SK-N-SH (cell line): ENCODE data around the gene ABCC5. TPM values are rescaled to one million over a fixed set of nuclear protein-coding genes. Genes with fewer than 3 reads are reported as not detected.

Source experiments
- CTCF ChIA-PET: fragments of 300-600, 350-600 bp; formaldehyde crosslinking; extraction: SDS; loops from one replicate; lab custom pipeline; 2021; lab: Yijun Ruan, JAX
- POLR2A ChIA-PET: fragments of 350-600 bp; sonication (Branson Sonifier 250); formaldehyde crosslinking; extraction: SDS; loops from one replicate; lab custom pipeline; 2020; ENCODE audit warnings: antibody characterized with exemption, inconsistent platforms; lab: Yijun Ruan, JAX
- DNase-seq: peaks from one replicate; pipeline ENCODE4 v3.0.0; 2012
- H2AFZ ChIP-seq: fragments of 200-600 bp; sonication (generic); 2 replicates; pipeline ENCODE4 v1.8.1; 2016; ENCODE audit warnings: antibody characterized with exemption, mild to moderate bottlenecking, low read depth
- H3F3A ChIP-seq: fragments of 200-600 bp; sonication (generic); replicated peaks from 2 replicates; pipeline ENCODE3; 2016; ENCODE audit warnings: antibody characterized with exemption, mild to moderate bottlenecking; ENCODE audit not compliant: insufficient read depth
- H3K27ac ChIP-seq, 2 experiments: fragments of 200-500 bp in 1 of 2; fragments of 200-600 bp in 1 of 2; sonication (Bioruptor generic) in 1 of 2; sonication (generic), shearing (Covaris generic) in 1 of 2; 2 replicates each; pipeline versions ENCODE4 v1.5.1 to v1.6.1; 2014 to 2016; ENCODE audit warnings: low read depth in 2 of 2, inconsistent platforms in 1 of 2, low read length in 1 of 2, mild to moderate bottlenecking in 1 of 2, mixed read lengths in 1 of 2
- H3K27me3 ChIP-seq: fragments of 200-600 bp; sonication (generic), shearing (Covaris generic); 2 replicates; pipeline ENCODE4 v1.6.1; 2016; ENCODE audit warnings: mixed run types; ENCODE audit not compliant: insufficient read depth
- H3K36me3 ChIP-seq, 2 experiments: fragments of 200-500 bp in 1 of 2; fragments of 200-600 bp in 1 of 2; sonication (Bioruptor generic) in 1 of 2; sonication (generic) in 1 of 2; replicated peaks in 1 of 2; 2 replicates each; pipeline versions ENCODE3 to v1.5.1; 2014 to 2016; ENCODE audit warnings: low read length in 1 of 2, mild to moderate bottlenecking in 1 of 2; ENCODE audit not compliant: insufficient read depth in 2 of 2, control insufficient read depth in 1 of 2
- H3K4me1 ChIP-seq, 2 experiments: fragments of 200-500 bp in 1 of 2; fragments of 200-600 bp in 1 of 2; sonication (Bioruptor generic) in 1 of 2; sonication (generic), shearing (Covaris generic) in 1 of 2; 2 replicates each; pipeline versions ENCODE4 v1.5.1 to v1.6.1; 2014 to 2016; ENCODE audit warnings: low read depth in 1 of 2, low read length in 1 of 2, mixed run types in 1 of 2; ENCODE audit not compliant: insufficient read depth in 2 of 2, control insufficient read depth in 1 of 2
- H3K4me2 ChIP-seq: fragments of 200-600 bp; sonication (generic), shearing (Covaris generic); 2 replicates; pipeline ENCODE4 v1.6.1; 2017; ENCODE audit warnings: mixed run types
- H3K4me3 ChIP-seq, 2 experiments: fragments of 200-500 bp in 1 of 2; fragments of 200-600 bp in 1 of 2; sonication (Bioruptor generic) in 1 of 2; sonication (generic), shearing (Covaris generic) in 1 of 2; 2 replicates each; pipeline versions ENCODE4 v1.5.1 to v1.8.1; 2014 to 2016; ENCODE audit warnings: low read depth in 2 of 2, inconsistent platforms in 1 of 2, low read length in 1 of 2, mild to moderate bottlenecking in 1 of 2, mixed read lengths in 1 of 2, moderate library complexity in 1 of 2
- H3K79me2 ChIP-seq: fragments of 200-600 bp; sonication (generic); 2 replicates; pipeline ENCODE4 v1.8.1; 2017; ENCODE audit warnings: mild to moderate bottlenecking; ENCODE audit not compliant: insufficient read depth
- H3K9ac ChIP-seq: fragments of 200-600 bp; sonication (generic); 2 replicates; pipeline ENCODE4 v1.6.1; 2017; ENCODE audit warnings: mixed run types
- H3K9me2 ChIP-seq: fragments of 200-600 bp; sonication (generic); 2 replicates; pipeline ENCODE4 v1.6.1; 2017; ENCODE audit warnings: mixed run types
- H3K9me3 ChIP-seq: fragments of 200-600 bp; sonication (generic); 2 replicates; pipeline ENCODE4 v1.6.1; 2017; ENCODE audit warnings: mixed run types, mild to moderate bottlenecking, moderate library complexity
- H4K20me1 ChIP-seq: fragments of 200-600 bp; sonication (generic); 2 replicates; pipeline ENCODE4 v1.6.1; 2017; ENCODE audit warnings: mild to moderate bottlenecking, mixed run types; ENCODE audit not compliant: insufficient read depth
- EZH2phosphoT487 ChIP-seq: fragments of 200-600 bp; sonication (generic); IDR thresholded peaks from 2 replicates; pipeline ENCODE4 v1.6.1; 2017; ENCODE audit warnings: low read depth, mixed run types, mild to moderate bottlenecking, antibody characterized with exemption, moderate library complexity, borderline replicate concordance
- FOXJ3 ChIP-seq: sonication (generic); formaldehyde crosslinking; IDR thresholded peaks from 2 replicates; pipeline ENCODE4 v1.5.1; 2020; ENCODE audit warnings: mild to moderate bottlenecking, missing genetic modification reagents
- MEF2A ChIP-seq: IDR thresholded peaks from 2 replicates; pipeline ENCODE4 v1.4.0; 2012; ENCODE audit warnings: low read depth, borderline replicate concordance
- MXI1 ChIP-seq: IDR thresholded peaks from 2 replicates; pipeline ENCODE4 v1.6.1; 2012; ENCODE audit warnings: mild to moderate bottlenecking, low read depth, low read length, improper control_type of control experiment
- SIN3A ChIP-seq: IDR thresholded peaks from 2 replicates; pipeline ENCODE4 v1.6.1; 2012; ENCODE audit warnings: low read depth, mild to moderate bottlenecking, low read length, moderate library complexity, borderline replicate concordance
- TCF12 ChIP-seq: IDR thresholded peaks from 2 replicates; pipeline ENCODE4 v1.4.0; 2012
- WGBS: methylation state at CpG from one replicate; pipeline ENCODE4 v1.1.6; 2017; ENCODE audit warnings: low lambda C conversion rate; 5-methylcytosine and 5-hydroxymethylcytosine counted together
- polyA plus RNA-seq, 3 experiments: library from polyadenylated mRNA; depleted of rRNA; stranded (reverse); fragments of >200 nt; gene quantifications; 2 replicates each; pipeline ENCODE4 v1.2.3, GENCODE V29; 2012
- TF ChIP-seq, protein P1 (sequence below): IDR thresholded peaks from 2 replicates; pipeline ENCODE4 v1.6.1; 2012; ENCODE audit warnings: mild to moderate bottlenecking, low read depth, low read length, moderate library complexity
- TF ChIP-seq, protein P2 (sequence below): IDR thresholded peaks from 2 replicates; pipeline ENCODE4 v1.4.0; 2012; ENCODE audit warnings: low read depth, borderline replicate concordance
- TF ChIP-seq, protein P3 (sequence below): IDR thresholded peaks from 2 replicates; pipeline ENCODE4 v1.4.0; 2012; ENCODE audit warnings: low read depth, borderline replicate concordance

The ABCC5 gene
- polyA plus RNA-seq, 1 of the 3 experiments (the other 2 are of a cell fraction), result 25.9 TPM

DNA sequence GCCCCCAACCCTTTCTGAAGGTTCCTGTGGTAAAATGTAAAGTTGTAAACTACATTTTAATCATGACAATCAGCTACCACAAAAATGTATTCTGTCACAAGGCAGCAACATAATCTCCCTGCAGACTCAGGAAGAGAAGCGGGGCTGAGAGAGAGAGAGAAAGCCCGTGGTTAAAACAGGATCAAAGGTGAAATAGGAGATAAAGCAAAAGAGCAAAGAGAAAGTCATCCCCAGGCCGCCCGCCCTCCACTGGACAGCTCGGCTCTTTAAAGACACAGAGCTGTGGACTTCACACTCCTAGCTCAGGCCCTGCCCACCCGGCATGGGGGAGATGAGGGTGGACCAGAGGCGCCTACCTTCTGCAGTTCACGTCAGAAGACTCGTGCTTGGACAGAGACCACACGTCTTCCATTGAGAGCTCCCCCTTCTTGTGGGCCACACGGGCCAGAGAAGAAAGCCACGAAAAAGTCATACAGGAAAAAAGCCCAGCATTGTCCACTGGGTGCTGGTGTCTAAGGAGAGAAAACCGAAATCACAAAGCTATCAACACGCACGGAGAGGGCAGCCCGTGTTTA, 29.4 kb downstream of the ABCC5 start:
- Histone ChIP-seq H4K20me1 (no peaks in the 10 kb centered on the region), H3F3A (no peaks in the 10 kb centered on the region), H3K36me3 (peaks cover 16 to 36% of the 10 kb centered on the region in 2 experiments), H3K4me1 (peaks cover 0 to 12% of the 10 kb centered on the region in 2 experiments; a peak in 2 of 4 replicates), H2AFZ (no peak overlapping the region), H3K4me2 (no peak overlapping the region), H3K27ac (no peak overlapping the region), H3K9me2 (no peaks in the 10 kb centered on the region), H3K79me2 (no peaks in the 10 kb centered on the region; the same call in 1 of the 2 replicates), H3K9ac (no peak overlapping the region), H3K4me3 (no peak overlapping the region), H3K9me3 (no peaks in the 10 kb centered on the region), H3K27me3 (no peaks in the 10 kb centered on the region)
- DNase-seq, result no peak
- CTCF ChIA-PET, result interaction anchor here (0.7 to 1.9 kb wide), 3 partner anchors 10 to 103 kb away, joined by 3 to 5 read pairs (median 3); partner anchors contain the start of gene PARL
- TF ChIP-seq, protein P1, sequence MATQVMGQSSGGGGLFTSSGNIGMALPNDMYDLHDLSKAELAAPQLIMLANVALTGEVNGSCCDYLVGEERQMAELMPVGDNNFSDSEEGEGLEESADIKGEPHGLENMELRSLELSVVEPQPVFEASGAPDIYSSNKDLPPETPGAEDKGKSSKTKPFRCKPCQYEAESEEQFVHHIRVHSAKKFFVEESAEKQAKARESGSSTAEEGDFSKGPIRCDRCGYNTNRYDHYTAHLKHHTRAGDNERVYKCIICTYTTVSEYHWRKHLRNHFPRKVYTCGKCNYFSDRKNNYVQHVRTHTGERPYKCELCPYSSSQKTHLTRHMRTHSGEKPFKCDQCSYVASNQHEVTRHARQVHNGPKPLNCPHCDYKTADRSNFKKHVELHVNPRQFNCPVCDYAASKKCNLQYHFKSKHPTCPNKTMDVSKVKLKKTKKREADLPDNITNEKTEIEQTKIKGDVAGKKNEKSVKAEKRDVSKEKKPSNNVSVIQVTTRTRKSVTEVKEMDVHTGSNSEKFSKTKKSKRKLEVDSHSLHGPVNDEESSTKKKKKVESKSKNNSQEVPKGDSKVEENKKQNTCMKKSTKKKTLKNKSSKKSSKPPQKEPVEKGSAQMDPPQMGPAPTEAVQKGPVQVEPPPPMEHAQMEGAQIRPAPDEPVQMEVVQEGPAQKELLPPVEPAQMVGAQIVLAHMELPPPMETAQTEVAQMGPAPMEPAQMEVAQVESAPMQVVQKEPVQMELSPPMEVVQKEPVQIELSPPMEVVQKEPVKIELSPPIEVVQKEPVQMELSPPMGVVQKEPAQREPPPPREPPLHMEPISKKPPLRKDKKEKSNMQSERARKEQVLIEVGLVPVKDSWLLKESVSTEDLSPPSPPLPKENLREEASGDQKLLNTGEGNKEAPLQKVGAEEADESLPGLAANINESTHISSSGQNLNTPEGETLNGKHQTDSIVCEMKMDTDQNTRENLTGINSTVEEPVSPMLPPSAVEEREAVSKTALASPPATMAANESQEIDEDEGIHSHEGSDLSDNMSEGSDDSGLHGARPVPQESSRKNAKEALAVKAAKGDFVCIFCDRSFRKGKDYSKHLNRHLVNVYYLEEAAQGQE, result no peak
- TF ChIP-seq, protein P2, sequence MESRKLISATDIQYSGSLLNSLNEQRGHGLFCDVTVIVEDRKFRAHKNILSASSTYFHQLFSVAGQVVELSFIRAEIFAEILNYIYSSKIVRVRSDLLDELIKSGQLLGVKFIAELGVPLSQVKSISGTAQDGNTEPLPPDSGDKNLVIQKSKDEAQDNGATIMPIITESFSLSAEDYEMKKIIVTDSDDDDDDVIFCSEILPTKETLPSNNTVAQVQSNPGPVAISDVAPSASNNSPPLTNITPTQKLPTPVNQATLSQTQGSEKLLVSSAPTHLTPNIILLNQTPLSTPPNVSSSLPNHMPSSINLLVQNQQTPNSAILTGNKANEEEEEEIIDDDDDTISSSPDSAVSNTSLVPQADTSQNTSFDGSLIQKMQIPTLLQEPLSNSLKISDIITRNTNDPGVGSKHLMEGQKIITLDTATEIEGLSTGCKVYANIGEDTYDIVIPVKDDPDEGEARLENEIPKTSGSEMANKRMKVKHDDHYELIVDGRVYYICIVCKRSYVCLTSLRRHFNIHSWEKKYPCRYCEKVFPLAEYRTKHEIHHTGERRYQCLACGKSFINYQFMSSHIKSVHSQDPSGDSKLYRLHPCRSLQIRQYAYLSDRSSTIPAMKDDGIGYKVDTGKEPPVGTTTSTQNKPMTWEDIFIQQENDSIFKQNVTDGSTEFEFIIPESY, result no peak
- TF ChIP-seq MEF2A, result no peak
- no peak for TF ChIP-seq SIN3A
- no peak for TF ChIP-seq MXI1
- no peak for TF ChIP-seq TCF12
- POLR2A ChIA-PET, result no interaction called here
- WGBS, result 85% methylated on average over 16 of the region's 16 CpGs

DNA sequence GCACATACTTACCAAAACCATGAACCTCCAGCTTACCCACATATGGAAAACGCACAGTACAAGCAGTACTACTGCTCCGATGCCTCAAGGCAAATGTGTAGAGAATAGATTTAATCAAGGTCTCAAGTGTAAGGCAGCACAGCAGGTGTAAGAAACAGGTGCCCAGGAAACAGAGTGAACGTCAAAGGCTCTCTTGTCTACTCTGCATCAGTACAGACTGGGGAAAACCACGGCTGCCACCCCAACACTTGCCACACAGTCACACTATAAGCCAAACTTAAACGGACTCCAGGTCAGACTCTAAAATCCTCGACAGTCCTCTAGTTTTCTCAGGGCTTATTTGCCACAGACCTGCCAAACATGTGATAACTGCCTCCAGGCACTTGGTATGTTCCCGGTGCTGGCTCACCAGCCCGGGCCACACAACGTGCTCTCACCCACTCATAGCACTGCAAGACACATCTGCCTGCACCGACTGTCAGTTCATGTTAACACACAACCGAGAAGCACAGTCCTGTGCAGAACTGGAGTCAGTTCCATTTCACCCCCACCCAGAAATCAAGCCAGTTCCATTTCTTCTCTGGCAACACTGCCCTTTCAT, 30.6 kb downstream of the ABCC5 start:
- Histone ChIP-seq H3K27me3 (no peaks in the 10 kb centered on the region), H3K9me2 (no peaks in the 10 kb centered on the region), H3K27ac (no peak overlapping the region), H3F3A (no peaks in the 10 kb centered on the region), H3K4me3 (no peak overlapping the region), H4K20me1 (no peaks in the 10 kb centered on the region), H2AFZ (no peak overlapping the region), H3K9me3 (no peaks in the 10 kb centered on the region), H3K36me3 (peaks cover 26 to 48% of the 10 kb centered on the region in 2 experiments), H3K4me1 (peaks cover 0 to 12% of the 10 kb centered on the region in 2 experiments; a peak in 2 of 4 replicates), H3K4me2 (no peak overlapping the region), H3K79me2 (no peaks in the 10 kb centered on the region), H3K9ac (no peak overlapping the region)
- ChIA-PET POLR2A (no interaction called here), CTCF (interaction anchor here (0.8 to 1.3 kb wide), 2 partner anchors 29 to 31 kb away, joined by 4 read pairs; partner anchors contain the start of gene ABCC5)
- DNase-seq, result no peak
- 93% methylated on average over 11 of the region's 11 CpGs for WGBS
- TF ChIP-seq FOXJ3 (CRISPR knock-in tag), result no peak
- TF ChIP-seq EZH2phosphoT487, result no peak
- TF ChIP-seq, protein P3, sequence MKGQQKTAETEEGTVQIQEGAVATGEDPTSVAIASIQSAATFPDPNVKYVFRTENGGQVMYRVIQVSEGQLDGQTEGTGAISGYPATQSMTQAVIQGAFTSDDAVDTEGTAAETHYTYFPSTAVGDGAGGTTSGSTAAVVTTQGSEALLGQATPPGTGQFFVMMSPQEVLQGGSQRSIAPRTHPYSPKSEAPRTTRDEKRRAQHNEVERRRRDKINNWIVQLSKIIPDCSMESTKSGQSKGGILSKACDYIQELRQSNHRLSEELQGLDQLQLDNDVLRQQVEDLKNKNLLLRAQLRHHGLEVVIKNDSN, result no peak
